ENCODE measurements around the gene PARD3B. TPM values are rescaled to one million over a fixed set of nuclear protein-coding genes. Genes with fewer than 3 reads are reported as not detected.

Gene PARD3B
- total and polyA plus RNA-seq, 2 of the 8 experiments (the other 6 are each of a cell fraction or from before 2014, with no cell fraction given), result 1.2 to 5.7 TPM

GRCh38 chr2:204718607-204719006 lies 173.3 kb downstream of the PARD3B start (continued):
- TF ChIP-seq BRCA1 (IDR thresholded peaks at IDR 0.05; ENCODE audit: low read depth, low read length), result no peak
- TF ChIP-seq TBP (IDR thresholded peaks at IDR 0.05; ENCODE audit: low read depth, low read length), result no peak

All from H1 (cell line).